NB4 (cell line): ENCODE results near the gene RGS11.

Experiments used
- DNase-seq: peaks from one replicate; pipeline ENCODE4 v3.0.0; 2010; ENCODE audit warnings: low read depth
- H3K4me3 ChIP-seq: one replicate; pipeline ENCODE4 v1.5.1; 2011; ENCODE audit warnings: mild to moderate bottlenecking, low read depth, low read length, moderate library complexity
- CTCF ChIP-seq: IDR thresholded peaks from one replicate; pipeline ENCODE4 v1.5.1; 2012; ENCODE audit warnings: low read depth, low read length
- MAX ChIP-seq: IDR thresholded peaks from 2 replicates; pipeline ENCODE4 v1.6.1; 2011; ENCODE audit warnings: low read depth, low read length
- MYC ChIP-seq: IDR thresholded peaks from 2 replicates; pipeline ENCODE4 v1.6.1; 2011; ENCODE audit warnings: low read depth, low read length
- POLR2A ChIP-seq: IDR thresholded peaks from 2 replicates; pipeline ENCODE4 v1.6.1; 2011; ENCODE audit warnings: mild to moderate bottlenecking; ENCODE audit not compliant: insufficient read length; ENCODE audit errors: extremely low read depth

Gene RGS11

GRCh38 chr16:255183-255582 lies 20.6 kb downstream of the RGS11 start:
- TF ChIP-seq POLR2A (no peak), MAX (no peak)
- no peak for DNase-seq
- H3K4me3 ChIP-seq: no peak overlapping the region

- H3K4me3 ChIP-seq: no peak overlapping the region
- no peak for TF ChIP-seq POLR2A
- TF ChIP-seq MAX: no peak
- no peak for TF ChIP-seq CTCF
- TF ChIP-seq MYC: no peak
- no peak for DNase-seq
Measured at GRCh38 chr16:254461-254860, 21.3 kb downstream of the RGS11 start.

- no peak for DNase-seq
- no peak overlapping the region for H3K4me3 ChIP-seq
- TF ChIP-seq POLR2A: no peak
- TF ChIP-seq MYC: no peak
- TF ChIP-seq CTCF: no peak
- TF ChIP-seq MAX: no peak
Measured at GRCh38 chr16:253833-254232, 21.9 kb downstream of the RGS11 start.

GRCh38 chr16:252366-253337 lies 23.1 kb downstream of the RGS11 start:
- TF ChIP-seq CTCF (no peak), MYC (no peak), MAX (no peak), POLR2A (no peak)
- no peak overlapping the region for H3K4me3 ChIP-seq
- no peak for DNase-seq

- TF ChIP-seq POLR2A: no peak
- no peak for TF ChIP-seq CTCF
- TF ChIP-seq MAX: no peak
- TF ChIP-seq MYC: no peak
- no peak overlapping the region for H3K4me3 ChIP-seq
- no peak for DNase-seq
Measured at GRCh38 chr16:249431-249830, 26.3 kb downstream of the RGS11 start.

- H3K4me3 ChIP-seq: no peak overlapping the region
- TF ChIP-seq MYC (no peak), MAX (no peak), POLR2A (no peak), CTCF (no peak)
- DNase-seq: no peak
Measured at GRCh38 chr16:247027-247426, 28.7 kb downstream of the RGS11 start.
